Effector memory CD4-positive, alpha-beta T cell (primary cell): ENCODE results near the gene KIF26B.

Experiments used
- DNase-seq, 3 donors: peaks; one replicate each; pipeline ENCODE4 v3.0.0-alpha.2; 2020
- H3K27ac ChIP-seq: 2 replicates; pipeline ENCODE4 v1.7.0; 2013; ENCODE audit warnings: mild to moderate bottlenecking, low read length, moderate library complexity; ENCODE audit not compliant: insufficient read depth, poor library complexity, severe bottlenecking
- H3K27me3 ChIP-seq: replicated peaks from 2 replicates; pipeline ENCODE4 v1.7.0; 2013; ENCODE audit warnings: mild to moderate bottlenecking, low read length; ENCODE audit not compliant: insufficient read depth, control insufficient read depth, poor library complexity, severe bottlenecking
- H3K36me3 ChIP-seq: 2 replicates; pipeline ENCODE4 v1.7.0; 2013; ENCODE audit warnings: mild to moderate bottlenecking, low read length, moderate library complexity; ENCODE audit not compliant: control insufficient read depth, insufficient read depth
- H3K4me1 ChIP-seq: 2 replicates; pipeline ENCODE4 v1.7.0; 2013; ENCODE audit warnings: low read length, mild to moderate bottlenecking; ENCODE audit not compliant: control insufficient read depth, insufficient read depth, poor library complexity, severe bottlenecking
- H3K4me3 ChIP-seq: 2 replicates; pipeline ENCODE4 v1.7.0; 2013; ENCODE audit warnings: low read length, low read depth, mild to moderate bottlenecking; ENCODE audit not compliant: insufficient read depth, poor library complexity, severe bottlenecking
- H3K9me3 ChIP-seq: 2 replicates; pipeline ENCODE4 v1.7.0; 2013; ENCODE audit warnings: mild to moderate bottlenecking, low read length, moderate library complexity; ENCODE audit not compliant: control insufficient read depth

Gene KIF26B

GRCh38 chr1:245549996-245550719 is 395.4 kb downstream of the KIF26B start:
- H3K36me3 ChIP-seq, result no peaks in the 10 kb centered on the region
- no peaks in the 10 kb centered on the region for H3K27me3 ChIP-seq
- DNase-seq, result no peak
- no peaks in the 10 kb centered on the region for H3K4me1 ChIP-seq
- no peak overlapping the region for H3K4me3 ChIP-seq
- no peaks in the 10 kb centered on the region for H3K9me3 ChIP-seq
- no peak overlapping the region for H3K27ac ChIP-seq

GRCh38 chr1:245550720-245551043 is 395.9 kb downstream of the KIF26B start:
- Histone ChIP-seq H3K27me3 (no peaks in the 10 kb centered on the region), H3K4me3 (no peak overlapping the region), H3K27ac (no peak overlapping the region), H3K9me3 (no peaks in the 10 kb centered on the region), H3K36me3 (no peaks in the 10 kb centered on the region), H3K4me1 (no peaks in the 10 kb centered on the region)
- DNase-seq, result no peak

- Histone ChIP-seq H3K4me1 (no peaks in the 10 kb centered on the region), H3K27ac (no peak overlapping the region), H3K36me3 (no peaks in the 10 kb centered on the region), H3K9me3 (no peaks in the 10 kb centered on the region), H3K27me3 (no peaks in the 10 kb centered on the region), H3K4me3 (no peak overlapping the region)
- no peak for DNase-seq
These were observed 396.8 kb downstream of the KIF26B start for GRCh38 chr1:245551536-245551935.

- Histone ChIP-seq H3K27ac (no peak overlapping the region), H3K36me3 (no peaks in the 10 kb centered on the region), H3K4me1 (no peaks in the 10 kb centered on the region), H3K9me3 (no peaks in the 10 kb centered on the region), H3K27me3 (no peaks in the 10 kb centered on the region), H3K4me3 (no peak overlapping the region)
- DNase-seq, result no peak
These were observed 397.5 kb downstream of the KIF26B start for GRCh38 chr1:245552331-245552730.

GRCh38 chr1:245556057-245556456 is 401.3 kb downstream of the KIF26B start:
- H3K36me3 ChIP-seq, result no peaks in the 10 kb centered on the region

GRCh38 chr1:245558069-245558468 is 403.3 kb downstream of the KIF26B start:
- Histone ChIP-seq H3K27ac (no peak overlapping the region), H3K4me1 (no peaks in the 10 kb centered on the region), H3K9me3 (no peaks in the 10 kb centered on the region), H3K27me3 (no peaks in the 10 kb centered on the region), H3K36me3 (no peaks in the 10 kb centered on the region), H3K4me3 (no peak overlapping the region)
- DNase-seq, result no peak

More at GRCh38 chr1:245556057-245556456, 401.3 kb downstream of the KIF26B start:
- no peak for DNase-seq
- Histone ChIP-seq H3K27ac (no peak overlapping the region), H3K27me3 (no peaks in the 10 kb centered on the region), H3K4me1 (no peaks in the 10 kb centered on the region), H3K4me3 (no peak overlapping the region), H3K9me3 (no peaks in the 10 kb centered on the region)

GRCh38 chr1:245560316-245560859 is 405.6 kb downstream of the KIF26B start:
- H3K27me3 ChIP-seq, result no peaks in the 10 kb centered on the region
- no peaks in the 10 kb centered on the region for H3K36me3 ChIP-seq
- no peak overlapping the region for H3K27ac ChIP-seq
- H3K4me1 ChIP-seq, result no peaks in the 10 kb centered on the region
- no peaks in the 10 kb centered on the region for H3K9me3 ChIP-seq
- no peak for DNase-seq
- H3K4me3 ChIP-seq, result no peak overlapping the region

- Histone ChIP-seq H3K4me3 (no peak overlapping the region), H3K4me1 (no peaks in the 10 kb centered on the region), H3K27ac (no peak overlapping the region), H3K9me3 (no peaks in the 10 kb centered on the region), H3K36me3 (no peaks in the 10 kb centered on the region), H3K27me3 (no peaks in the 10 kb centered on the region)
- DNase-seq, result no peak
These were observed 407.0 kb downstream of the KIF26B start for GRCh38 chr1:245561665-245562234.

- DNase-seq, result no peak
- Histone ChIP-seq H3K27ac (no peak overlapping the region), H3K4me1 (no peaks in the 10 kb centered on the region), H3K9me3 (no peaks in the 10 kb centered on the region), H3K4me3 (no peak overlapping the region), H3K36me3 (no peaks in the 10 kb centered on the region), H3K27me3 (no peaks in the 10 kb centered on the region)
These were observed 411.3 kb downstream of the KIF26B start for GRCh38 chr1:245566134-245566533.

- Histone ChIP-seq H3K36me3 (no peaks in the 10 kb centered on the region), H3K4me3 (no peak overlapping the region), H3K27me3 (no peaks in the 10 kb centered on the region), H3K9me3 (no peaks in the 10 kb centered on the region), H3K4me1 (no peaks in the 10 kb centered on the region), H3K27ac (no peak overlapping the region)
- no peak for DNase-seq
These were observed 412.2 kb downstream of the KIF26B start for GRCh38 chr1:245566952-245567351.
